ENCODE data around the gene USP15. TPM values are rescaled to one million over a fixed set of nuclear protein-coding genes. Genes with fewer than 3 reads are reported as not detected.

USP15 gene
- total RNA-seq, 4 donors from 2014 or later, result 26.4 to 72.0 (median 63.8) TPM

DNA sequence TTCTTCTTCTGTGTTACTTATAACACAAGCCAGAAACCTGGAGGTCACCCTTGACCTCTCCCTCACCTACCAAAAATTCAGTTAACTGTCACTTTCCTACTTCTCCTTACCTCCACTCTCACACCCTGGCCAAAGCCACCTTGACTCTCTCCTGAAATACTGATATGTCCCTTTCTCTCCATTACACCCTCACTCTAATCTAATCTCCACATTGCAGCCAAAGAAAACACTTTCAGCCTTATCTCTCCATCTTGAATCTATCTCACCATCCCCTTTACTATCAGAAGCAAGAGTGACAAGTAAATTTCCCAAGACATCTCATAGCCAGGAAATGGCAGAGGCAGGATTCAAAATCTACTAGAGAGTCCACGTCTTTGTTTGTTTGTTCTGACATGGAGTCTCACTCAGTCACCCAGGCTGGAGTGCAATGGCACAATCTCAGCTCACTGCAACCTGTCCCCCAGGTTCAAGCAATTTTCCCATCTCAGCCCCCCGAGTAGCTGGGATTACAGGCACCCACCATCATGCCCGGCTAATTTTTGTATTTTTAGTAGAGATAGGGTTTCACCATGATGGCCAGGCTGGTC is 28.0 kb upstream of the USP15 start:
- 33 to 49% methylated on average over 1 to 2 of the region's 3 CpGs for WGBS, 2 donors
- DNase-seq, result no peak
- Histone ChIP-seq H3K9me3 (peaks cover 0 to 8% (median 0%) of the 10 kb centered on the region in 3 donors), H3K4me3 (no peak overlapping the region), H3K36me3 (no peaks in the 10 kb centered on the region), H3K27ac (no peak overlapping the region), H3K27me3 (no peaks in the 10 kb centered on the region), H3K4me1 (no peaks in the 10 kb centered on the region)
- TF ChIP-seq, protein P1, sequence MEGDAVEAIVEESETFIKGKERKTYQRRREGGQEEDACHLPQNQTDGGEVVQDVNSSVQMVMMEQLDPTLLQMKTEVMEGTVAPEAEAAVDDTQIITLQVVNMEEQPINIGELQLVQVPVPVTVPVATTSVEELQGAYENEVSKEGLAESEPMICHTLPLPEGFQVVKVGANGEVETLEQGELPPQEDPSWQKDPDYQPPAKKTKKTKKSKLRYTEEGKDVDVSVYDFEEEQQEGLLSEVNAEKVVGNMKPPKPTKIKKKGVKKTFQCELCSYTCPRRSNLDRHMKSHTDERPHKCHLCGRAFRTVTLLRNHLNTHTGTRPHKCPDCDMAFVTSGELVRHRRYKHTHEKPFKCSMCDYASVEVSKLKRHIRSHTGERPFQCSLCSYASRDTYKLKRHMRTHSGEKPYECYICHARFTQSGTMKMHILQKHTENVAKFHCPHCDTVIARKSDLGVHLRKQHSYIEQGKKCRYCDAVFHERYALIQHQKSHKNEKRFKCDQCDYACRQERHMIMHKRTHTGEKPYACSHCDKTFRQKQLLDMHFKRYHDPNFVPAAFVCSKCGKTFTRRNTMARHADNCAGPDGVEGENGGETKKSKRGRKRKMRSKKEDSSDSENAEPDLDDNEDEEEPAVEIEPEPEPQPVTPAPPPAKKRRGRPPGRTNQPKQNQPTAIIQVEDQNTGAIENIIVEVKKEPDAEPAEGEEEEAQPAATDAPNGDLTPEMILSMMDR (IDR thresholded peaks at IDR 0.05), result no peak
- TF ChIP-seq POLR2A (IDR thresholded peaks at IDR 0.05), result no peak
- intact Hi-C loops (cut with DNase I), result no loop called here

DNA sequence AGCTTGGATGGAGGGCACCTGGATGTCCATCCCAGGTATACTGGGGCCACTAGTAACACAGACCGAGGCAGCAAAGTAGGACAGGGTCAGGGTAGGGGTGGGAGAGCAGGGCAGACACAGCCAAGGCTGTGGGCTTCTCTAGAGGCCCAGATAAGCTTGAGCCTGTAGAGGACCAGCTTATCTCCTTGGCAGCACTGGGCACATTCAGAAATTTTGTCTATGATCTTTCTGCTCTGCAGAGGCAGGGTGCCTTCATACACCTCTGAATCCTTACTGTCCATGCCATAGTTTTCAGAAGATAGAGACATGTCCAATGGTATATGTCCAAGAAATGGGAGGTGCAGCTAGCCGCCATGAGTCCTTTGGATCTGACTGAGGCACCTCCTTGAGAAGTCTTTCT is 26.4 kb upstream of the USP15 start:
- Histone ChIP-seq H3K4me1 (no peaks in the 10 kb centered on the region), H3K9me3 (peaks cover 0 to 8% (median 0%) of the 10 kb centered on the region in 3 donors), H3K27me3 (no peaks in the 10 kb centered on the region), H3K36me3 (no peaks in the 10 kb centered on the region), H3K27ac (no peak overlapping the region), H3K4me3 (no peak overlapping the region)
- no peak for DNase-seq
- WGBS, 2 donors, result 84 to 100% methylated on average over 1 to 2 of the region's 2 CpGs
- TF ChIP-seq, protein P1 (IDR thresholded peaks at IDR 0.05), result no peak
- intact Hi-C loops (cut with DNase I), result no loop called here

DNA sequence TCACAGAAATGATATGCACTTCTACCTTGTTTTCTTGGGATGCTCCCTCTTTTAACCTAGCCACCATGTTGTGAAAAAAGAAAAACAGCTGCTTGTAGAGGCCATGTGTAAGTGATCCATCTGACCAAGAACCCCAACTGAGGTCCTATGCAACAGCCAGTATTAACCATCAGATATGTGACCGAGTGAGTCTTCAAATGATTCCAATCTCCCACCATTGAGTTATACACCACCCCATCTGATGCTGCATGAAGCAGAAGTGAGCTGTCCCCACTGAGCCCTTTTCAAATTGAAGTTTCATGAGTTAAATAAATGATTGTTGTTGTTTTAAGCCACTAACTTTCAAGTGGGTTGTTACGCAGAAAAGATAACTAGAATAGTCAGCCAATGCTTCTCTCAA is 20.6 kb upstream of the USP15 start:
- Histone ChIP-seq H3K4me1 (no peaks in the 10 kb centered on the region), H3K27ac (no peak overlapping the region), H3K9me3 (peaks cover 0 to 8% (median 0%) of the 10 kb centered on the region in 3 donors), H3K36me3 (no peaks in the 10 kb centered on the region), H3K4me3 (no peak overlapping the region), H3K27me3 (no peaks in the 10 kb centered on the region)
- DNase-seq, result no peak
- intact Hi-C loops (cut with DNase I), result no loop called here
- TF ChIP-seq, protein P1 (IDR thresholded peaks at IDR 0.05), result no peak
- no peak for TF ChIP-seq POLR2A (IDR thresholded peaks at IDR 0.05)
- WGBS, 2 donors, result 91 to 100% methylated on average over 2 of the region's 2 CpGs

DNA sequence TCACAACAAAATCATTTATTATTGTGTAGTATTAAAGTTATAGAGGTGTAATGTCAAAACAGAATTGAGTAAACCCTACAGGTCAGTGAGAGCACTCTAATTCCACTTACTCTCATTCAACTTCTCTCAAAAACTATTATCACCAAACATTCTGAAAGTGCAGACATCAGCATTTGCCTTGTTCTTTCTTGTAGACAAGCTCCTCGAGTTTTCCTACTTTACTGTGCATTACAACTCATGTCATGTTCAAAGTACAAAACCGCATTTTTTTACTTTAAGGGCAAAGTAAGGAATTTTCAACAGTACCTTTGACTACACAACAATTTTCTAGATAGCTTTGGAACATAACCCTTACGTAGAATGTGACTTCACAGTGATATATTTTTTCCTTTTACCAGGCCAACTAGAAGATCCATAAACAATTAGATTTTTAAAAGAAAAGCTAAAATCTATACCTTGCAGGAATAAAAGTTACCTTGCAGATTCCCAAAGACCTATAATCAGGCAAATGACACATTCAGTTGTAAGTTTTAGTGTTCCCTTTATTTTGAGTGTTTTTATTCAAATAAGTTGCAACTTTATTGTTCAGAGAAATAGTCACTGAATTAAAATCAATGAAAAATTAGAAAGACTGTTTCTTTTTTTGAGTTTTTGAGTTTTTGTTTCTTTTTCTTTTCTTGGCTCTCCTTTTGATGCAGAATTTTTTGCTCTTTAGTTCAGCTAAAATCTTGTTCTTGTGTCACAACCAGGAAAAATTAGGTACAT is 12.7 kb upstream of the USP15 start:
- Histone ChIP-seq H3K27me3 (no peaks in the 10 kb centered on the region), H3K27ac (no peak overlapping the region), H3K4me1 (peaks cover 0 to 11% (median 10%) of the 10 kb centered on the region in 3 donors), H3K4me3 (no peak overlapping the region), H3K9me3 (no peaks in the 10 kb centered on the region), H3K36me3 (no peaks in the 10 kb centered on the region)
- TF ChIP-seq POLR2A (IDR thresholded peaks at IDR 0.05), result no peak
- TF ChIP-seq, protein P1 (IDR thresholded peaks at IDR 0.05), result no peak
- intact Hi-C loops (cut with DNase I), result no loop called here
- no peak for DNase-seq
- WGBS, 2 donors, result 81 to 86% methylated on average over 3 of the region's 3 CpGs

DNA sequence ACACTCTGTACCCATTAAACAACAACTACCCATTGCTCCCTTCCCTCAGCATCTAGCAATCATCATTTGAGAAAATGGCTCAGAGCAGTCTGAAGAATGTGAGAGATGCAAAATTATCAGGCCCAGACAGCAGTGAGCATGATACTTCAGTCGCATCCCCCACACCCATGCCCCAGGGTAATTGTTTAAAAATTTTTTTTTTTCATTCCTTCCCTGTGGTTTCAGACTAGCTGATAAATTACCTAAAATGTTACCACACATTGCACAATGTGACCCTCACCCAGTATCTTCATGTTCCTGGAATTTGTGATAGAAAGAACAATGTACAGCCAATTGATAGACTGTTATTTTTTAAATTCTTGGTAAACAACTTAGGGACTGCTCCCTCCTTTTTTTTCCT is 11.3 kb upstream of the USP15 start:
- Histone ChIP-seq H3K4me1 (peaks cover 0 to 11% (median 10%) of the 10 kb centered on the region in 3 donors), H3K36me3 (no peaks in the 10 kb centered on the region), H3K4me3 (no peak overlapping the region), H3K27ac (no peak overlapping the region), H3K9me3 (no peaks in the 10 kb centered on the region), H3K27me3 (no peaks in the 10 kb centered on the region)
- WGBS, 2 donors, result 24 to 50% methylated on average over 1 of the region's 1 CpG
- DNase-seq, result no peak
- intact Hi-C loops (cut with DNase I), result no loop called here
- no peak for TF ChIP-seq POLR2A (IDR thresholded peaks at IDR 0.05)
- TF ChIP-seq, protein P1 (IDR thresholded peaks at IDR 0.05), result no peak
